ENCODE results near the gene SPOP.
"Not testable (repeated sequence)": the region's sequence is repeated elsewhere in the genome, so short reads cannot be mapped to it uniquely, and the experiment has no call there.

SPOP gene

DNA sequence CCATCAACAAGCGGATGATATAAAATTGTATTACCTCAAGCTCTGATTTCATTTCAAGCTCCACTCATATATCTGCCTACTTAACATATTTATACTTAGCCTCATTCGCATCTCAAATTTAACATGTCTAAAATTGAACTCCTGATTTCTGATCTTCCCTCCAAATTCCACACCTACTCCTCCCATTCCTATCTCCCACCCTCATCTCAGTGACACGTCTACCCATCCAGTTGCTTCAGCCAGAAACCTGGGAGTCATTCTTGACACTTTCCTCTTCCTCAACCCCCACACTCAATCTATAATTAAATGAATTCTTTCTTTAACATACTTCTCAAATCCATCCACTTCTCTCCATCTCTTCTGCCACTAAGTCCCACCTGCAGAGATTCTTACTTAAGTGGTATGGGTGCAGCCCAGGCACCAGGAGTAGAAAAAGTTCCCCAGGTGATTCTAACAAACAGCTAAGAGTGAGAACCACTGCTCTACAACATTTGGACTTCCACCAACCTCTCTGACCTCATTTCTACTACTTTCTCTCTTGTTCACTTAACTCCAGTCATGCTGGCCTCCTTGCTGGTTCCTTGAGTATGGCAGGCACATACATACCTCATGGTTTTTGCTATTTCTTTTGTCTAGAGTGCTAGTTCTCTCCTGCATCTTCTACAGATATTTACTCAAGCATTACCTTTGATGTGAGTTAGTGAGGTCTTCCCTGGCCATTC, 18.1 kb downstream of the SPOP start:
- no peak for DNase-seq (ENCODE audit: low read depth in 2 of 2, low spot score in 1 of 2)

DNA sequence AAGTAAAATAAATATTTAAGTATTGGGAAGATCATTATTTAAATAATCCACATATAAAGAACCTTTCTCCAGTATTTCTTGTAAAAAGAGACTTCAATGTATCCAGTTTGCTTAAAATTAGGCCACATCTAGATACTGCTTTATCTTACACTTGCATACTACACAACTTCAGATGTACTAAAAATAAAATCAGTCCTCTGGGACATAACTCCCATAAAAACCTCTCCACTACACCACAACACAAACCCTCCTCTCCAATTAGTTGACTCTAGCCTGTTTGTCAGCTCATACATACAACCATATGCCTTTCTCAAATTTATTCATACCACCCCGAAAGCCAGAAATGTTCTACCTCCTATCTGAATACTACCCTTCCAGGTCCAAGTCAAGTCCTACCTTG, 21.6 kb downstream of the SPOP start:
- no peak for DNase-seq (ENCODE audit: low read depth in 2 of 2, low spot score in 1 of 2)

DNA sequence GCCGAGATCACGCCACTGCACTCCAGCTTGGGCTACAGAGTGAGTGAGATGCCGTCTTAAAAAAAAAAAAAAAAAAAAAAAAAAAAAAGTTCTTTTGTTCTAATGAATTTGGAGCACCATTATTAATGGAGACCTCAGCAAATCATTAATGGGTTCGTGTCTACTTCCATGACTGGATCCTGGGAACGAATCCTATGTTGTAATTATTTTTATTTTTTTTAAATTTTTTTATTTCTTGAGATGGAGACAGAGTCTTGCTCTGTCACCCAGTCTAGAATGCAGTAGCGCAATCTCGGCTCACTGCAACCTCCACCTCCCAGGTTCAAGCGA, 30.7 kb downstream of the SPOP start:
- DNase-seq (ENCODE audit: low read depth in 2 of 2, low spot score in 1 of 2), result no peak

DNA sequence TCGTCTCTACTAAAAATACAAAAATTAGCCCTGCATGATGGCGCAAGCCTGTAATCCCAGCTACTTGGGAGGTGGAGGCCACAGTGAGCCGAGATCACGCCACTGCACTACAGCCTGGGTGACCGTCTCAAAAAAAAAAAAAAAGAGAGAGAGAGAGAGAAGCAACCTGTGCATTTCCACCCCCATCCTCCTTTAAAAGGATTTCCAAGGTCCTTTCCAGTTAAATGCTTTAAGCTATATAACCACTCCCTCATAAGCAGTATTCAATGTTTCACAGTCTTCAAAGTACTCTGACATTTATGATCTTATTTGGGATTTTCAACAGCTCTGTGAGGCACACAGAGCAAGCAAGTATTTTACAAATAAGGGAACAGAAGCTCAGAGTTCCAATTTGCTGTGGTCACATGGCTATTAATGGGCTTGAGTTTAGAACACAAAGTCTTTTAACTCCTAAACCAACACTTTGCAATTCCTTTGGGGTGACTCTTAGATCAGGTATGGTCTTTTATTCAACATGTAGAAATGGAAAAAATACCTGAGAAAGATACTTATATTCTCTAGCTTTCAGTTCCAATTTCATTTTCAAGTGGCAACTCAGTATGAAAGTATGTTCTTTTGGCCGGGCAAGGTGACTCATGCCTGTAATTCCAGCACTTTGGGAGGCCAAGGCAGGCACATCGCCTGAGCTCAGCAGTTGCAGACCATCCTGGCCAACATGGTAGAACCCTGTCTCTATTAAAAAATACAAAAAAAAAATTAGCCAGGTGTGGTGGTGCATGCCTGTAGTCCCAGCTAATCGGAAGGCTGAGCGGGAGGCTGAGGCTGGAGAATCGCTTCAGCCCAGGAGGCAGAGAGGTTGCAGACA, 31.3 kb downstream of the SPOP start:
- DNase-seq (ENCODE audit: low read depth in 2 of 2, low spot score in 1 of 2), result no peak

DNA sequence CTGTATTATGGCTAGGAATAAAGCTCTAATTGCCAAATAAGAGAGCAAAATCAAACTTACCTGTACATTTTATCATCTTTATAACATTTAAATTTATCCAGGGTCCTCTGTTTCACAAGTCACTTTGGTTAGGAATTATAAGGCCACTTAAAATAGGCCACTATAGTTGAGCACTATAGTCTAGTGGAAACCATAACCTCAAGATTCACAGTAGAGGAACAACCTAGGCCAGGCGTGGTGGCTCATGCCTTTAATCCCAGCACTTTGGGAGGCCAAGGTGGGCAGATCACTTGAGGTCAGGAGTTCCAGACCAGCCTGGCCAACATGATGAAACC, 31.9 kb downstream of the SPOP start:
- not testable (repeated sequence) for DNase-seq (ENCODE audit: low read depth in 2 of 2, low spot score in 1 of 2)

DNA sequence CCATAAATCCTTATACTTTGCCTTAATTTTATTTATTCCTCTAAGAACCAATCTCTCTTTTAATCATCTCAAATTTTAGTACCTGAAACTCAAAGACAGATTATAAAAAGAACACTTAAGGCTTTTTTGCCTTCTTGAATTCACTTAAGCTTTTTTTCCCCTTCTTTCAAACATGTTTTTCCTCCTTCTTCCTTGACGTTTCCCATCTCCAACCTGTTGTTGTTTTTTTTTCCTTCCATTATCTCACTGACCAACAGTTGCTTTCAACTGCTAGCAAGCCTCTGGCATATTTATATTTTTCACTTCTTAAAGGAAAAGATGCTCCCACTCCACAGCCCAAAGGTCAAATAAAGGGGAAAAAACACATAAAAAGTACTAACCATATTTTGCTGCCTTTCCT, 32.2 kb downstream of the SPOP start:
- no peak for DNase-seq (ENCODE audit: low read depth in 2 of 2, low spot score in 1 of 2)

DNA sequence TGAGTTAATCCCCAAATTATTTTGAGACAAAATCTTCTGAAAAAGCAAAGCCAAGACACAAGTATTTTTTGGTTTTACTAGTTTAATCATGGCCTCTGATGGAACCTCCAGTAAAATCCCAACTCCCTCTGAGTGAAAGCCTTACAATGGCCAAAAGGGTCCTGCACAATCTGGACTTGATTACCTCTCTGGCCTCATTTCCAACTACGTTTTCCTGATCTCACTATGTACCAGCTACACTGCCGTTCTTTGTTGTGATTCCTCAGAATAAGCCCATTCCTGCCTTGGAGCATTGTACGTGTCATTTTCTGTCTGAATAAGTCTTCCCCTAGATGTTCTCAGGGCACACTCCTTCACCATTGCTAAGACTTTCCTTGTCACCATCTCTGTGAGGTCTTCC, 37.3 kb downstream of the SPOP start:
- no peak for DNase-seq (ENCODE audit: low read depth in 2 of 2, low spot score in 1 of 2)

DNA sequence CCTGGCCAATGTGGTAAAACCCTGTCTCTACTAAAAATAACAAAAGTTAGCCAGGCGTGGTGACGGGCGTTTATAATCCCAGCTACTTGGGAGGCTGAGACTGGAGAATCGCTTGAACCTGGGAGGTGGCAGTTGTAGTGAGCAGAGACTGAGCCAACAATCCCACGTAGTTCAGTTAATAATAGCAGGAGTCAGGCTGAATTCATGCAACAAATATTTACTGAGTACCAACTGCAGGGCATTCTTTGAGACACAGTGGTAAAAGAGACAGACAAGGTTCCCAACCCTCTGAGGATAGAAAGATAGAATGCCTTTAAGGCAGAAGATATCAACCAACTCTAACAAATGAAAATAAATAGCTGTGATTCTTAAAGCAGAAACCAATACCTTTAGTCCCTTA, 39.1 kb downstream of the SPOP start:
- no peak for DNase-seq (ENCODE audit: low read depth in 2 of 2, low spot score in 1 of 2)

DNA sequence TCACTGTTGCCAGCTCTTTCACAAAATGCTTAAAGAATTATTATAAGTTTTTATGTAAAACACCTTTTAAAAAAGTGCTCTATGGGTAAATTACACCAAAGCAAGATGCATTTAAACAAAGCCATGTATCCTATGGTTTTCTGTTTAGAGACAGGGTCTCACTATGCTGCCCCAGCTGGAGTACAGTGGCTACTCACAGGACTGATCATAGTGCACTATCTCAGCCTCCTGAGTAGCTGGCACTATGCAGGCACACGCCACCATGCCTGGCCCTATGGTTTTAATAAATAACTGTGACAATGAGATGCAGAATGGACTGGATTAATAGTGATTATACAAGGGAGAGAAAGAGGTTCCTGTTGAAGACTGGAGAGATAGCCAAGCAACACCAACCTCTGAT, 40.2 kb downstream of the SPOP start:
- DNase-seq (ENCODE audit: low read depth in 2 of 2, low spot score in 1 of 2), result no peak

DNA sequence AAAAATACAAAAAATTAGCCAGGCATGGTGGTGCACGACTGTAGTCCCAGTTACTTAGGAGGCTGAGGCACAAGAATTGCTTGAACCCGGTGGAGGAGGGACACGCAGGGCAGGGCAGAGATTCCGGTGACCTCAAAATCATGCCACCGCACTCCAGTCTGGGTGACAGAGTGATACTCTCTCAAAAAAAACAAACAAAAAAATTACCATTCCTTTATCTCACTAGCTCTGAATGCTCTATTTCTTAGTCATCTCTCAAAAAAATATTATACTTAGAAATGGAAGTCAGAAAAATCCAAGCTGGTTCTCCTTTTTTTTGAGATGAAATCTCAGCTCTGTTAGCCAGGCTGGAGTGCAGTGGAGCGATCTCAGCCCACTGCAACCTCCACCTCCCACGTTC, 40.8 kb downstream of the SPOP start:
- no peak for DNase-seq (ENCODE audit: low read depth in 2 of 2, low spot score in 1 of 2)

DNA sequence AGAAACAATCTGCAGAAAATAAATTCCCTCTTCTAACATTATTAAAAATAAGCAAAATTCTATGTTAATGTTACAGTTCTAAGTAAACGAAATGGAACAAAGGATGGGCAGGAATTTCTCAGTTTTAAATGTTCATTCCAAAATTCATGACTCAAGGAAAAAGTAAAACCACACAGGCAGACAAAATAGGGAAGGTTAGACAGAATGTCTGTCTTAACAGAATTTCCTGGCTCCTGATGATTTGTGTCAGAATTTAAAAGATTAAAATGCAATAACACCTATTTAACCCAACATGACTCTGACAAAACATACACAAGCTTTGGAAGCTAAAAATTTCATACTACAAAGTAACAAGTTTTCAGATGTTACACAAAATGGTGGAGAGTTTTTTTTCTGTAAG, 42.8 kb downstream of the SPOP start:
- DNase-seq (ENCODE audit: low read depth in 2 of 2, low spot score in 1 of 2), result no peak

DNA sequence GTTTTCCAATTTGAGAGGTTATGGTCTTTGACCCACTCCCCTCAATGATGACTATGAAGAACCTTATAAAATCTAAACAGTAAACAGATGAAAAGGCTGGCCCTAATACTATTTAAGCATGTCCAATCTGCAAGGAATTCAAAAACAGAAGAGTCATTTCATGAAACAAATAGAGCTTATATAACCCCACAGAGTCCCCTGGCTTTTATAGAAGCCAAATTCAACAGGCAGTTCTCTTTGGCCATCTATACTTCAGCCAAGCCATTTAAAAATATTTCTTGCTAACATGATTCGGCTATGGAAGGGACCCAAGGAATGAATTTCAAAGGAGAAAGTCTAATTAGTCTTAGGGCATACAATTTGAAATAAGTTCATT, 43.4 kb downstream of the SPOP start:
- no peak for DNase-seq (ENCODE audit: low read depth in 2 of 2, low spot score in 1 of 2)

DNA sequence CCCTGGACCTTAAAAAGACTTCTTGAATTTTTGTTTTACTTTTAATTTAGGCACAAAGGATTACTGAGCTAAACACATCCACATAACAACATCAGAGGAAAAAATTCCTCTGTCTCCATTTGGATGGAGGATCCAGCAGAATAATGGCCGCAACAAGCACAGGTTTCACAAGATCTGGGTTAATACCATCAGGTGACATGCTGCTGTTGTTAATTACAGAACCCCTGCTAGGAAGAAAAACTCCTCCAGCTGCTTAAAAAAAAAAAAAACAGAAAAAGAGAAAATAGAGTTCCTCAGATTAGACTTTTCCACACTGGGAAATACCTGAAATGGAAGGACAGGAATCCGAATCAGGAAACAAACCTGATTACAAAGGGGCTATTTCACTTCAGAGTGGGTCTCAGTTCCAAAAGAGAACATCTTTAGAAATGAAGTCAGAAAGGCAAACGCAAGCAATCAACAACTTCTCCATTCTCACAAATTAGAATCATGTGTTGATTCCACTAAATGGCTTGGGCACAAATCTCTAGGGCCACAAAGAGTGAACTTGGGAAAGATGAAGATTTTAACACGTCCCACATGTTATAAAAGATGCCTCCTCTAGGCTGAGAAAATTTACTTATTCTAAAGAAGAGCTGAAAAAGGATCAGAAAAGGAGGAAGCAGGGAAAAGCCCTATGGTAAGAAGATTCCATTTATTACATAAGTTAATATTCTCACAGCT, 44.0 kb downstream of the SPOP start:
- DNase-seq (ENCODE audit: low read depth in 2 of 2, low spot score in 1 of 2), result no peak

DNA sequence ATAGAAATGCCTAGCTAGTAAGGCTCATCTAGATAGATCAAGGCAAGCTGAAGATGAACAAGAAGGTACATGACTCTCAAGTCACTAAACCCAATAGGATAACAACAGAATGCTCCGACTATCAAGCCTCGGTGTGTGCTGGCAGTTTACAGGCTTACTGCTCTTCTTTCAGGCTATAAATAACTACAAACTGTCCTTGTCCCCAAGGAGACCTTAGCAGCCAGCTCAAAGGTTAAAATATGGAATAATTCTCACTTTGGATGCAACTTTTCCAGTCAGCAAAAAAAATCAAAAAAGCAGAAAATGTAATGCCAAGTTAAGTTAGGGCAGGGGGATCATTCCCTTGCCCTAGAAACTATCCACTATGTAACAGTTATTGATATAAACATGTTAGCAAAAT, 44.6 kb downstream of the SPOP start:
- no peak for DNase-seq (ENCODE audit: low read depth in 2 of 2, low spot score in 1 of 2)

DNA sequence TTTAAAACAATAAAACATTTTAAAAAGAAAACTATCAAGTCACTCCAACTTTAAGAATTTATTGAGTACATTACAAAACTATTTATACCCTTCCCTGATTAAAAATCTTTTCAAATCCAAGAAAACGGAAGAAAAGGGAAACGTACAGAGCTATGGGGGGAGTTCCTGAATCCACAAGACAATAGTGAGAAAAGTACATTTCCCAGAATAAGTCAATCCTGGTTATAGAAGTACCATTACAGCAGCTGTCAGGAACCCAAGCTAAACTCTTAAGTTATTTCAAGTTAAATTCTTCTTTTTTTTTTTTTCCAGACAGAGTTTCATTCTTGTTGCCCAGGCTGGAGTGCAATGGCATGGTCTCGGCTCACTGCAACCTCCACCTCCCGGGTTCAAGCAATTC, 45.7 kb downstream of the SPOP start:
- no peak for DNase-seq (ENCODE audit: low read depth in 2 of 2, low spot score in 1 of 2)

DNA sequence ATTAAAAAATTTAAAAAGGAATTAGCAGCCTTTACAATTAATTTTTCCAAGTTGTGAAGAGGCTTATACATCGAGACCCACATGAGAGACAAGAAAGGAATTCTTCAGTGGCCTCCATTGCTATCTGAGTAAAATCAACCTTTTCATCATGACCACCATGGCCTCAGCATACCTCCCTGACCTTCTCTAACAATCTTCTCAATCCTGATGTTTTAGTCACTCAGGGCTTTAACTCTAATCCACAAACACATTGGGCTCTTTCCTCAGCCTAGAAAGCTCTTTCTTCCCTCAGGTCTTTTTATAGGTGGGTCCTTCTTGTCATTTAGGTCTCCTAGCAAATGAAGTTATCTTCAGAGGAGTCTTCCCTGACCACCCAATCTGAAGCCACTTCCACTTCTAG, 46.4 kb downstream of the SPOP start:
- no peak for DNase-seq (ENCODE audit: low read depth in 2 of 2, low spot score in 1 of 2)

DNA sequence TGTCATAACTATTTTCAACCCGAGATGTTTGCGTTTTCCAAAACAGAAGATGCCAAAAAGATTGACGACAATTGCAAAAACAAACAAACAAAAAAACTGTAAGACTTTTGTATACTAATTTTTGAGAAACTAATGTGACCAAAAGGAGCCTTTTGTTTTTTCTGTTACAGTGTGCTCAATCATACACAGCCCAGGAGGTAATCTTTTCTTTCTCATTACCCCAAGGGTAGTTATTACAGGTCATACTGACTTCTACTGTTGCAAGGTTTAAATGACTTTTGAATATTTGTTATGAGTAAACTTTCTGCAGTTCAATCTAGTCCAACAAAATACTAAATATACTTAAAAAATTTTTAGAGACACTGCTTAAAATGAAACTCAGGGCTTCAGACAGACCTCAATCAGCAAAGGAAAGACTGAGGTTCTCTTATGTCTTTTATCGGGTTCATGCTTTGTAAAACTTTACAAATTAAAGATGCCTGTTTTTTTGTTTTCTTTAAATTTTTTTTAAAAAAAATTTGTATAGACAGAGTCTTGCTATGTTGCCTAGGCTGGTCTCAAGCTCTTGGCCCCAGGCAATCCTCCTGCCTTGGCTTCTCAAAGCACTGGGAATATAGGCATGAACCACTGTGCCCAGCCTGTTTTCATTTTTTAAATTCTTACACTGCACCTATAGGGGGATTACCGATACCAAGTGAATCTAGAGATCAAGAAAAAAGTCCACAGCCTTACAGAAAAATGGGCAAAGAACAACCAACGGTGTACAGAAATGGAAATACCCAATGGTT, 47.6 kb downstream of the SPOP start:
- no peak for DNase-seq (ENCODE audit: low read depth in 2 of 2, low spot score in 1 of 2)

DNA sequence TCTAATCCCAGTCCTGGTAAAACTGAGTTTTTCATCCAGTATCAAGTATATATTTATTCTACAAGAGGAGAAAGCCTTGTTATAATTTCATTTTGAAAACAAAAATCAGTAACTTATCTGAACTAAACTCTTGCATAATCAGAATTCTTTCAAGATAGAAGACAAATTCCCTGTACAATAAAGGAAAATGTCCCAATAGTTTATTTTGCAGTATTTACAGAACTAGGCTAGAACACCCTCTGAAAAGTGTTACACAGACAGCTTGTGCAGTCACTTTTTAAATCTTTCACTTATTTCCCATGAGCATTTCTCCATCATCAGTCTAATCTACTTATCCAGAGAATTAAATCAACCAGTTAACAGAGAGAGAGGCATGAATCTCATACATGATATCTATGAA, 48.5 kb downstream of the SPOP start:
- DNase-seq (ENCODE audit: low read depth in 2 of 2, low spot score in 1 of 2), result no peak

DNA sequence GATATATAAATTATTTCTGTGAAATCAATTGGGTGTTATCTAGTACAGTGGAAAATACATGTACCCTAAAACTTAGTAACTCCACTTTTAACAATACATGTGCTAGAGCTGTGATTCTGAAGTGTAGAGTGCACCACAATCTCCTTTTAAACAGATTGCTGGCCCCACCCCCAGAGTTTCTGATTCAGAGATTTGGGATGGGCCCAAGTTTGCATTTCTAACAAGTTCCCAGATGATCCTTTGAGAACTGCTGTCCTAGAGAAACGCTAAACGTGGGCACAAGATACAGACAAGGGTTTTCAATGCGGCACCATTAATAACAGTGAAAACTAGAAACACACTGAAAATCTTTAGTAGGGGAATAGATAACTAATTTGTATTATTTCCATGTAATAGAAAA, 53.0 kb downstream of the SPOP start:
- DNase-seq (ENCODE audit: low read depth in 2 of 2, low spot score in 1 of 2), result no peak

DNA sequence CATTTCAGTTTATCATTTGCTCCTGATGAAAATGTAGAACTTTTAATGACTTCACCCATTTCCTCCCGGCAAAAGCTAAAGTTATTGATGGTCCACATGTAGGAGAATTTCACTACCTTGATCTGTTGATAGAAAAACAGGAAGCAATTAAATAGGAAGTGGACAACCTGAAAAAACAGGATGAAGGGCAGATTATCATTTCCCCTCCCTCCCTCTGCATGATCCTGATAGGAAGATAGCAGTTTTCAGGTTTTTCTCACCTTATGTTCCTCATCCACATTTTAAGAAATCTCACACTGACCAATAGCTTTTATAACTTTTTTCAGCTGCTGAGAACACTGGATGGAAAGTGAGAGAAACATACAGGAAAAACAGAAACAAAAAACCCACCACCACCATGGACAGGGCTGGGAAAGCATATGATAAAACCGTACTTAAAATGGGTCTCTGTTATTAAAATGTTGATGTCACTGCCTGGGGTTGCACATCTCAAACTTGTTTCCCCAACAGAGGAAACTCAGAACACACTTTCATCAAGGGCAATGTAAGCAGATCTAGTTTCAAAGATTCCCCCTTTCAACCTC, 55.9 kb downstream of the SPOP start:
- DNase-seq (ENCODE audit: low read depth in 2 of 2, low spot score in 1 of 2), result no peak

DNA sequence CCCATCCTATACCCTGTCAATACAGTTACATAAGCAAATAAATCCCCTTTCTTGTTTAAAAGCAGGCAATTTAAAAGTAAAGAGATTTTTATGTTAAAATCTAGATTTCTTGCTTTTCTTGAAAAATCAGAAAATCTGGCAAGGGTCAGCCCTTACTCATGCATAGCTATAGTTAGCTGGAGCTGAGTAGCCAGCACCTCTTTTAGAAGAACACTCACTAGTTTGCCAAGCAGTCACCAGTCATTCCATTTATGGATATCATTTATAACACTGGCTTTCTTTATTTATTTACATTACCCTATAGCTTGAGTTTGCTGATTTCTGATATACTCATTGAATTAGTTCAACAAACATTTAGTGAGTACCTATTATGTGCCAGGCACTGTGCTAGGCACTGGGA, 56.5 kb downstream of the SPOP start:
- no peak for DNase-seq (ENCODE audit: low read depth in 2 of 2, low spot score in 1 of 2)

All from stimulated activated CD8-positive, alpha-beta memory T cell treated with anti-CD3 and anti-CD28 coated beads, Interleukin-4, amount 100 ng/mL, for 1 hour (primary cell).